ENCODE data around the gene FGD3.

The FGD3 gene

GRCh38 chr9:93057042-93057702, 109.8 kb downstream of the FGD3 start:
- DNase-seq = no peak

- no peak for DNase-seq
Measured at GRCh38 chr9:93057703-93058354, 110.5 kb downstream of the FGD3 start.

- DNase-seq = peak; percentile 50
Measured at GRCh38 chr9:93058355-93059010, 111.2 kb downstream of the FGD3 start, which contains the start of gene SUSD3. TSS of gene SUSD3 (plus strand) at chr9:93058701. CDS start at chr9:93058743, 42 bp downstream.

GRCh38 chr9:93059011-93059714, 111.8 kb downstream of the FGD3 start:
- DNase-seq = no peak

GRCh38 chr9:93059715-93060578, 112.6 kb downstream of the FGD3 start:
- no peak for DNase-seq

- DNase-seq = no peak
Measured at GRCh38 chr9:93060746-93061259, 113.5 kb downstream of the FGD3 start.

- no peak for DNase-seq
Measured at GRCh38 chr9:93061260-93061751, 114.0 kb downstream of the FGD3 start.

- DNase-seq = no peak
Measured at GRCh38 chr9:93061791-93062763, 114.8 kb downstream of the FGD3 start.

GRCh38 chr9:93064392-93065134, 117.2 kb downstream of the FGD3 start:
- peak; percentile 73 for DNase-seq

GRCh38 chr9:93065135-93065720, 117.9 kb downstream of the FGD3 start:
- DNase-seq = no peak

- DNase-seq = no peak
Measured at GRCh38 chr9:93066978-93067603, 119.8 kb downstream of the FGD3 start.

GRCh38 chr9:93068956-93069355, 121.6 kb downstream of the FGD3 start:
- no peak for DNase-seq

- peak; percentile 29 for DNase-seq
Measured at GRCh38 chr9:93071464-93071863, 124.1 kb downstream of the FGD3 start.

GRCh38 chr9:93072383-93072795, 125.1 kb downstream of the FGD3 start:
- DNase-seq = peak; percentile 59

- DNase-seq = no peak
Measured at GRCh38 chr9:93076101-93076791, 128.9 kb downstream of the FGD3 start.

GRCh38 chr9:93076792-93077128, 129.4 kb downstream of the FGD3 start:
- no peak for DNase-seq

GRCh38 chr9:93077367-93077766, 130.0 kb downstream of the FGD3 start:
- no peak for DNase-seq

GRCh38 chr9:93077811-93078210, 130.5 kb downstream of the FGD3 start:
- DNase-seq = no peak

- DNase-seq = no peak
Measured at GRCh38 chr9:93079371-93079770, 132.0 kb downstream of the FGD3 start.

All from NCI-H2029 (cell line).